Left lung (tissue), 10 donors: ENCODE data around the gene FOS. TPM values are rescaled to one million over a fixed set of nuclear protein-coding genes. Genes with fewer than 3 reads are reported as not detected.
"Not testable (repeated sequence)": the region's sequence is repeated elsewhere in the genome, so short reads cannot be mapped to it uniquely, and the experiment has no call there.

Experiments used
- ATAC-seq: fragments of 200-7000 bp; cut with Tn5 transposase; one replicate; pipeline ENCODE4 v1.9.1; 2020; ENCODE audit warnings: moderate library complexity
- DNase-seq, 4 donors: peaks; one replicate each; pipeline ENCODE4 v3.0.0-alpha.2; 2013 to 2020
- H3K27ac ChIP-seq, 2 donors: fragments of 200-600 bp; sonication (generic) in 1 of 2; one replicate each; pipeline versions ENCODE4 v1.5.0 to v1.8.0; 2020 to 2021
- H3K27me3 ChIP-seq, 2 donors: fragments of 200-600 bp; sonication (generic) in 1 of 2; one replicate each; pipeline versions ENCODE4 v1.5.0 to v1.8.0; 2020 to 2021
- H3K36me3 ChIP-seq, 2 donors: fragments of 200-600 bp; sonication (generic) in 1 of 2; one replicate each; pipeline versions ENCODE4 v1.5.0 to v1.8.0; 2020 to 2021
- H3K4me1 ChIP-seq, 2 donors: fragments of 200-600 bp; one replicate each; pipeline ENCODE4 v1.8.0; 2021
- H3K4me3 ChIP-seq, 2 donors: fragments of 200-600 bp; sonication (generic) in 1 of 2; one replicate each; pipeline versions ENCODE4 v1.5.0 to v1.8.0; 2020 to 2021; ENCODE audit warnings: mild to moderate bottlenecking in 1 of 2
- H3K9me3 ChIP-seq, 2 donors: fragments of 200-600 bp; sonication (generic) in 1 of 2; one replicate each; pipeline versions ENCODE4 v1.5.0 to v1.8.0; 2020 to 2021
- intact Hi-C, 2 donors: fragments of 100-400 bp; cut with DNase I; formaldehyde crosslinking; loops; one replicate each; pipeline versions ENCODE4 v1.11.2 to v1.14.2; 2022
- polyA plus RNA-seq, 6 donors: library from polyadenylated mRNA; unstranded; fragments of 120-200 nt; gene quantifications; one replicate each; pipeline ENCODE4 v1.2.1, GENCODE V29; 2013; ENCODE audit not compliant: insufficient read length in 6 of 6
- total RNA-seq, 2 donors: library from RNA; stranded (reverse); fragmentation: NEBNext Ultra II Directional; extraction: Animal tissue kit (Norgen Biotek cat#: 25700); gene quantifications; one replicate each; pipeline ENCODE4 v1.2.1, GENCODE V29; 2021
- TF ChIP-seq, protein P1 (sequence below), 2 donors: fragments of 200-600 bp; sonication (generic) in 1 of 2; IDR thresholded peaks; one replicate each; pipeline versions ENCODE4 v1.5.0 to v1.8.0; 2021; ENCODE audit warnings: antibody characterized with exemption in 2 of 2
- donor health status: DM: no; HTN: yes; CAD: no.
- donor health status: DM: no; HTN: no; CAD: no.

The FOS gene
- total and polyA plus RNA-seq, 8 donors, result 57.9 to 3,242 (median 701) TPM

DNA sequence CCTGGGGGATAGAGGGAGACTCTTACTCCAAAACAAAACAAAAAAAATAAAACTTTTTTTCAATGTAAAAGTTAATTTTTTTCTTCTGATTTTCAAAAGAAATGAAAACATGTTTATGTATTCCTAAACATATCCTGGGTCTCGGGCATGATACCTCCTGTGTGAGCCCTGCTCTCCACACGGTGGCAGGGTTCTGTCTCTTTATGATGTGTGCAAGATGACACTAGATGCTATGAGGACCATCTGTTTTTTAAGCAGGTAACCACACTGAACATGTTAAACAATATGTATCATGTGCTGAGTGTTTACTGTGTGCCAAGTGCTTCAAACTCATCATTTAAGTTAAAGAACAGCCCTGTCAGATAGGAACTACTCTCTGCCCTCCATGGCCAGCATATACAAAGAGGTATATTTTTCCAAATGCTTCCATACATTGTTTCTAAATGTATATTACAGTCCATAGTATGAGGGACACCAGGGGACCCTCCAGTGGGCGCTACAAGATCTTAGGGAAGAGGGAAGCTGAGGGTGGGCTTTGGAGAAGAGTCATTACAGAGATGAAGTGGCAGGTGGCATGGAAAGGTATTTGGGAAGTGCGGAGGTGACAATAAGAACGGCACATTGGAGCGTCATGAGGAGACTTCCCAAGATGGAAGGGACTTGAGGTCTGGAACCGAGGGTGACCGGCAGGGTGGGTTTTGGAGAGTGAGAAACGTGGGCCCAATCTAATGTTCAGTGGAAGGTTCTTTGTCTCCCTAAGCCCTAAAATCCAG is 28.5 kb downstream of the FOS start:
- intact Hi-C loops, result loop anchor here in 1 of 2 donors (5.0 kb wide), 1 partner anchor 255 kb away; no protein-coding TSS in a partner anchor
- peaks cover 5 to 40% of the 10 kb centered on the region in 2 donors for H3K4me1 ChIP-seq
- TF ChIP-seq, protein P1, sequence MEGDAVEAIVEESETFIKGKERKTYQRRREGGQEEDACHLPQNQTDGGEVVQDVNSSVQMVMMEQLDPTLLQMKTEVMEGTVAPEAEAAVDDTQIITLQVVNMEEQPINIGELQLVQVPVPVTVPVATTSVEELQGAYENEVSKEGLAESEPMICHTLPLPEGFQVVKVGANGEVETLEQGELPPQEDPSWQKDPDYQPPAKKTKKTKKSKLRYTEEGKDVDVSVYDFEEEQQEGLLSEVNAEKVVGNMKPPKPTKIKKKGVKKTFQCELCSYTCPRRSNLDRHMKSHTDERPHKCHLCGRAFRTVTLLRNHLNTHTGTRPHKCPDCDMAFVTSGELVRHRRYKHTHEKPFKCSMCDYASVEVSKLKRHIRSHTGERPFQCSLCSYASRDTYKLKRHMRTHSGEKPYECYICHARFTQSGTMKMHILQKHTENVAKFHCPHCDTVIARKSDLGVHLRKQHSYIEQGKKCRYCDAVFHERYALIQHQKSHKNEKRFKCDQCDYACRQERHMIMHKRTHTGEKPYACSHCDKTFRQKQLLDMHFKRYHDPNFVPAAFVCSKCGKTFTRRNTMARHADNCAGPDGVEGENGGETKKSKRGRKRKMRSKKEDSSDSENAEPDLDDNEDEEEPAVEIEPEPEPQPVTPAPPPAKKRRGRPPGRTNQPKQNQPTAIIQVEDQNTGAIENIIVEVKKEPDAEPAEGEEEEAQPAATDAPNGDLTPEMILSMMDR (IDR thresholded peaks at IDR 0.05), result no peak
- ATAC-seq, result no peak
- no peak for DNase-seq
- H3K27me3 ChIP-seq, result no peaks in the 10 kb centered on the region
- no peak overlapping the region for H3K27ac ChIP-seq
- H3K9me3 ChIP-seq, result no peaks in the 10 kb centered on the region
- H3K36me3 ChIP-seq, result no peaks in the 10 kb centered on the region
- H3K4me3 ChIP-seq, result no peak overlapping the region

DNA sequence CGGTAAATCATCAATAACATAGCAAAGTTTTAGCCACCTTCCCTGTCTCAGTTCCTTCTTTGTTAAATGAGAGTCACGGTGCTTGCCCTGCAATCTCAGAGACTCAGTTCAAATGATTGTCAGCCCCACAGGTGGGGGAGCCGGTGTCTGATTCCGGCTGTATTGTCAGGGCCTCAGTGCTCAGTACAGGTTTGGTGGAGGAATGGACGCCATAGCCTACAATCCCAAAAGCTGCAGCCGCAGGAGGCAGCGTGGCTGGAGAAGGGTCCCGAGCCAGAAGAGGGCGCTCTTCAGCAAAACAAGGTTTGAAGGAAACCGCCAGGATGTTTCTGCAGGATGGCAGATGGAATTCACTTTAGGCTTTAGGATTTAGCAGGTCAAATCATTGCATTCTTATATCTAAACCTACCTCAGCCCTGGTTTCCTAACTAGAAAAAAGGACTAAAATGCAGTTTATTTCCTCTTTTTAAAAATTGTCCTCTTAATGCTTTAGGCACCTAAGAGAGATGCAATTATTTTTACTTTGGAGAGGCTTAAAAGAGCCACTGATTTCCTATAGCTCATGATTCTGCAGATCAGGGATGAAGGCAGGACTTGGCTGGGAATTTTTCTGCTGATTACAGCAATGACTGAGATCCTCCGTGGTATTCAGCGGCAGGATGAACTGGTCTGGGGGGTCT is 29.2 kb downstream of the FOS start:
- TF ChIP-seq, protein P1 (IDR thresholded peaks at IDR 0.05), result peak; percentile 68 to 95
- H3K4me1 ChIP-seq, result peaks cover 5 to 40% of the 10 kb centered on the region in 2 donors
- peak; percentile 77 for ATAC-seq
- H3K27me3 ChIP-seq, result no peaks in the 10 kb centered on the region
- intact Hi-C loops, result loop anchor here in 1 of 2 donors (5.0 kb wide), 1 partner anchor 254 kb away; no protein-coding TSS in a partner anchor
- H3K4me3 ChIP-seq, result no peak overlapping the region
- peak; percentile 83 to 91 (median 88) for DNase-seq
- no peak overlapping the region for H3K27ac ChIP-seq
- no peaks in the 10 kb centered on the region for H3K36me3 ChIP-seq
- no peaks in the 10 kb centered on the region for H3K9me3 ChIP-seq

DNA sequence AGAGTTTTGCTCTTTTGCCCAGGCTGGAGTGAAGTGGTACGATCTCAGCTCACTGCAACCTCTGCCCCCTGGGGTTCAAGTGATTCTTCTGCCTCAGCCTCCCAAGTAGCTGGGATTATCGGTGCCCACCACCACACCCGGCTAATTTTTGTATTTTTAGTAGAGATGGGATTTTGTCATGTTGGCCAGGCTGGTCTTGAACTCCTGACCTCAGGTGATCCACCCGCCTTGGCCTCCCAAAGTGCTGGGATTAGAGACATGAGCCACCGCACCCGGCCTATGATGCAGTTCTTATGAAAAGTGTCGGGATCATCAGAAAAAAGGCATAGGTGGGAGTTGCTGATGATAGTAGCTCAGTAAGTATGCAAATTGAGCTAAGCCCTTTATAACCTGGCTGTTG is 30.4 kb downstream of the FOS start:
- peaks cover 5 to 39% of the 10 kb centered on the region in 2 donors for H3K4me1 ChIP-seq
- H3K27ac ChIP-seq, ATAC-seq, H3K27me3 ChIP-seq, DNase-seq, H3K36me3 ChIP-seq, H3K4me3 ChIP-seq, H3K9me3 ChIP-seq: not testable (repeated sequence)
- intact Hi-C loops, result loop anchor here in 1 of 2 donors (5.0 kb wide), 1 partner anchor 253 kb away; no protein-coding TSS in a partner anchor

DNA sequence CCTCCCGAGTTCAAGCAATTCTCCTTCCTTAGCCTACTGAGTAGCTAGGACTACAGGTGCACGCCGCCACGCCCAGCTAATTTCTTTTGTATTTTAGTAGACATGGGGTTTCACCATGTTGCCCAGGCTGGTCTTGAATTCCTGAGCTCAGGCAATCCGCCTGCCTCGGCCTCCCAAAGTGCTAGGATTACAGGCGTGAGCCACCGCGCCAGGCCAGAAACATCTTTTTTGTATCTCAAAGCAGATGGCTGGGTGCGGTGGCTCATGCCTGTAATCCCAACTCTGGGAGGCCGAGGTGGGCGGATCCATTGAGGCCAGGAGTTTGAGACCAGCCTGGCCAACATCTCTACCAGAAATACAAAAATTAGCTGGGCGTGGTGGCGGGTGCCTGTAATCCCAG is 30.9 kb downstream of the FOS start:
- not testable (repeated sequence) for ATAC-seq, H3K9me3 ChIP-seq, DNase-seq, H3K4me3 ChIP-seq, H3K27ac ChIP-seq, H3K36me3 ChIP-seq, H3K27me3 ChIP-seq
- intact Hi-C loops, result loop anchor here in 1 of 2 donors (5.0 kb wide), 1 partner anchor 253 kb away; no protein-coding TSS in a partner anchor
- peaks cover 5 to 43% of the 10 kb centered on the region in 2 donors for H3K4me1 ChIP-seq

DNA sequence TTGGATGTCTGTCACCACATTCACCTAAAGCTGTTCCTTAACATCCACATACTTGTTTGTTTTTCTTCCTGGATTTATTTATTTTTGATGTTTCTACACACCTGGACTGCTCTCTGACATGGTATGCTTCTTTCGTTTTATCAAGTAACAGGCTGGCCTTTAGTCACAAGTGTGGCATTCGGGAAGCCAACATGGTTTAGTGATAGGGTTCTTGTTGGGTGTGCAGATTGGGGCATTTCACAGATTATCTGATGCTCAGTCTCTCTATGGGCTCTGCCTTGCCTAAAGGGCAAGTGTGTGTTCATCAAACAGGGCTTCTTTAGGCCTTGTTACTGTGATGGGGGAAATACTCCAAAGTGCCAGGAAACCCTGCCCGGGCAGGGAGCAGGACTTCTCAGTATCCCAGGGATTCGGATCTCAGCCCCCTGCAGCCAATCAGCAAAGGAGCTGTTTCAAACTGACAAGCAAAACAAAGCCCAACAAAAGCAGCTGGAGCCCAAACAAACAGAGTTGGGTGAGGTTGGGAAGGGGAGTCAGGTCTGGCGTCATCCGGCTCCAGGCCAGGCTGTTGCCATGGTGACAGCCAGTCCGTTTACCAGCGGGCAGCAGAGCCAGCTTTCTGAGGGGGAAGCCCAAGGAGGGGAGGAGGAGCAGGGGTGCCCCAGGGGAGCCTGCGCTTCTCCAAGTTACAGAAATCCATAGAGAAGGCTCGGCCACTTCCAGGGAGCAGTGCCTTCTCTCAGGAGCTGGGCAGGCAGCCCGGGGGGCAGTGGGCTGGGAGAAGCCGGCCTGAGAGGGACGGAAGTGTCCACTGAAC is 31.9 kb downstream of the FOS start:
- H3K4me3 ChIP-seq, result no peak overlapping the region
- TF ChIP-seq, protein P1 (IDR thresholded peaks at IDR 0.05), result no peak
- H3K27me3 ChIP-seq, result no peaks in the 10 kb centered on the region
- DNase-seq, result peak; percentile 82 to 96 (median 90)
- intact Hi-C loops, result loop anchor here in 1 of 2 donors (2.0 kb wide), 1 partner anchor 178 kb away; no protein-coding TSS in a partner anchor
- no peaks in the 10 kb centered on the region for H3K36me3 ChIP-seq
- ATAC-seq, result peak; percentile 84
- peak overlapping the region; percentile 63 to 80 for H3K27ac ChIP-seq
- H3K4me1 ChIP-seq, result peaks cover 5 to 50% of the 10 kb centered on the region in 2 donors
- H3K9me3 ChIP-seq, result no peaks in the 10 kb centered on the region
